HepG2 (cell line): ENCODE measurements around the gene SF3B5. TPM values are rescaled to one million over a fixed set of nuclear protein-coding genes. Genes with fewer than 3 reads are reported as not detected.
A peak's percentile ranks its signal among the peaks of the same experiment; 100 is the strongest.

ENCODE experiments used
- CCDC6 ChIP-seq: sonication (generic); formaldehyde crosslinking; IDR thresholded peaks from 2 replicates; pipeline ENCODE4 v1.8.1; 2022; ENCODE audit warnings: mild to moderate bottlenecking, missing genetic modification reagents, moderate library complexity
- GABPA ChIP-seq, 2 experiments: IDR thresholded peaks; 2 replicates each; pipeline ENCODE4 v1.6.1; 2011 to 2016; ENCODE audit warnings: low read depth in 2 of 2, low read length in 1 of 2, missing biosample characterization in 1 of 2, missing genetic modification characterization in 1 of 2
- HNF4G ChIP-seq, 2 experiments: sonication (generic) in 1 of 2; formaldehyde crosslinking in 1 of 2; IDR thresholded peaks; 2 replicates each; pipeline versions ENCODE4 v1.4.0 to v1.6.1; 2011 to 2020; ENCODE audit warnings: borderline replicate concordance in 2 of 2, low read depth in 2 of 2, mild to moderate bottlenecking in 2 of 2, low read length in 1 of 2, missing genetic modification reagents in 1 of 2, moderate library complexity in 1 of 2
- NR1H2 ChIP-seq: sonication (generic); formaldehyde crosslinking; IDR thresholded peaks from 2 replicates; pipeline ENCODE4 v1.8.1; 2022; ENCODE audit warnings: low read depth, missing genetic modification reagents, borderline replicate concordance
- SCMH1 ChIP-seq: sonication (generic); formaldehyde crosslinking; IDR thresholded peaks from 2 replicates; pipeline ENCODE4 v1.9.0; 2021; ENCODE audit warnings: missing genetic modification reagents, mild to moderate bottlenecking, borderline replicate concordance
- ZBTB20 ChIP-seq: sonication (generic); formaldehyde crosslinking; IDR thresholded peaks from 2 replicates; pipeline ENCODE4 v1.8.1; 2023; ENCODE audit warnings: missing genetic modification reagents, low read depth, mild to moderate bottlenecking, borderline replicate concordance
- ZFYVE20 ChIP-seq: sonication (generic); formaldehyde crosslinking; IDR thresholded peaks from 2 replicates; pipeline ENCODE4 v1.8.0; 2023; ENCODE audit warnings: low read depth, mild to moderate bottlenecking, moderate library complexity, missing genetic modification reagents, borderline replicate concordance
- ZNF263 ChIP-seq: sonication (generic); formaldehyde crosslinking; IDR thresholded peaks from 2 replicates; pipeline ENCODE4 v1.4.0; 2020; ENCODE audit warnings: missing genetic modification reagents
- ZNF329 ChIP-seq: sonication (generic); formaldehyde crosslinking; IDR thresholded peaks from 2 replicates; pipeline ENCODE4 v1.9.0; 2021; ENCODE audit warnings: low read depth, mild to moderate bottlenecking, missing genetic modification reagents
- polyA plus RNA-seq, 8 experiments: library from polyadenylated mRNA; depleted of rRNA in 3 of 8; stranded (reverse) in 7 of 8; unstranded in 1 of 8; fragments of >200 nt; fragmentation: Illumina TruSeq in 4 of 8; extraction: Trizol in 4 of 8; gene quantifications; 2 replicates each; pipeline versions ENCODE4 v1.2.1 to v1.2.3, GENCODE V29; 2011 to 2016; ENCODE audit warnings: low read depth in 4 of 8, missing spikeins in 1 of 8, mixed read lengths in 1 of 8; ENCODE audit not compliant: insufficient read depth in 1 of 8
- total RNA-seq, 5 experiments: library from RNA; depleted of rRNA; stranded (reverse); fragments of >200 nt; fragmentation: Illumina TruSeq; extraction: Trizol; gene quantifications; 2 replicates each; pipeline ENCODE4 v1.2.3, GENCODE V29; 2016; ENCODE audit warnings: low read depth in 1 of 5
- TF ChIP-seq, protein P1 (sequence below): sonication (generic); formaldehyde crosslinking; conservative IDR thresholded peaks from 2 replicates; pipeline ENCODE4 v1.4.0; 2020; ENCODE audit warnings: missing genetic modification reagents
- TF ChIP-seq, protein P2 (sequence below): sonication (generic); formaldehyde crosslinking; IDR thresholded peaks from 2 replicates; pipeline ENCODE4 v1.4.0; 2020; ENCODE audit warnings: missing genetic modification reagents, mild to moderate bottlenecking, borderline replicate concordance
- TF ChIP-seq, protein P3 (sequence below): sonication (generic); formaldehyde crosslinking; IDR thresholded peaks from 2 replicates; pipeline ENCODE4 v1.5.0; 2020; ENCODE audit warnings: mild to moderate bottlenecking, missing genetic modification reagents, borderline replicate concordance
- TF ChIP-seq, protein P4 (sequence below): sonication (generic); formaldehyde crosslinking; IDR thresholded peaks from 2 replicates; pipeline ENCODE4 v1.4.0; 2020; ENCODE audit warnings: missing genetic modification reagents

The SF3B5 gene
- total and polyA plus RNA-seq, 2 of the 13 experiments (the other 11 are each of a cell fraction or from before 2014, with no cell fraction given): 263 to 292 TPM

DNA sequence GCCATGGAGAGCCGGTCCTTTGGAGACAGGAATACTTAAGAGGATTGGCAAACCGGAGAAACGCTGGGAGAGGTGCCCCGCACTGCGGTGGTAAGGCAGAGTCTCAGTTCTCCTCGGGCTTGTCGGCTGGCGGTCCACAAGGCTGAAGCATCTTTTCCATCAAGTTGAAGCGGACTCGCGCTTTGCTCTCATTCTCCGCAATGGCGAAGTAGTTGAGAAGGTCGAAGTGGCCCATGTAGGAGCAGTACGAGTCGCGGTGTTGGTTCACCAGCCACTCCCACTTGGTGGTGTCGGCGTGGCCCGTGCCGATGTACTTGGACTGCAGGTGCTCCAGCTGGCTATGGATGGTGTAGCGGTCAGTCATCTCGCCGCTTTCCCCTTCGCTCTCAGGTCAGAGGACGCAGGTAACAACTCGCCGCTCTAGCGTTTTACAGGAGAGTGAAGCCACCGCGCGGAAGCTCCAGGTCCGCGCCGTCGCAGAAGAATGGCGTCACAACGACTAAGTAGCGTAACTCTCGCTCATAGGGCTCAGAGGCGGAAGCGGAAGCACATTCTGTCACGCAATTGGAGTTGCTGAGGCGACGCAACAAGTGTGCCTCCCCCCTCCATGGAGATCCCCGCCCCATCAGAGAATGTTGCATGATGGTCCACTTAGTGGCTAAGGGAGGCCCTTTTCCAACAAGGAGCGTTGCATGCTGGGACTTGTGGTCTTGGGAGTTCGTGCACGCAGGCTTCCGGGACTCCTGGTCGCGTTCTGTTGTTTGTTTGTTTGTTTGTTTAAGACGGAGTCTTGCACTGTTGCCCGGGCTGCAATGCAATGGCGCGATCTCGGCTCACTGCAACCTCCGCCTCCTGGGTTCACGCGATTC lies at the start of gene SF3B5 (continued):
- TF ChIP-seq, protein P1, sequence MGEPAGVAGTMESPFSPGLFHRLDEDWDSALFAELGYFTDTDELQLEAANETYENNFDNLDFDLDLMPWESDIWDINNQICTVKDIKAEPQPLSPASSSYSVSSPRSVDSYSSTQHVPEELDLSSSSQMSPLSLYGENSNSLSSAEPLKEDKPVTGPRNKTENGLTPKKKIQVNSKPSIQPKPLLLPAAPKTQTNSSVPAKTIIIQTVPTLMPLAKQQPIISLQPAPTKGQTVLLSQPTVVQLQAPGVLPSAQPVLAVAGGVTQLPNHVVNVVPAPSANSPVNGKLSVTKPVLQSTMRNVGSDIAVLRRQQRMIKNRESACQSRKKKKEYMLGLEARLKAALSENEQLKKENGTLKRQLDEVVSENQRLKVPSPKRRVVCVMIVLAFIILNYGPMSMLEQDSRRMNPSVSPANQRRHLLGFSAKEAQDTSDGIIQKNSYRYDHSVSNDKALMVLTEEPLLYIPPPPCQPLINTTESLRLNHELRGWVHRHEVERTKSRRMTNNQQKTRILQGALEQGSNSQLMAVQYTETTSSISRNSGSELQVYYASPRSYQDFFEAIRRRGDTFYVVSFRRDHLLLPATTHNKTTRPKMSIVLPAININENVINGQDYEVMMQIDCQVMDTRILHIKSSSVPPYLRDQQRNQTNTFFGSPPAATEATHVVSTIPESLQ: no peak; the same call in 1 of the 2 replicates
- peak; percentile 55; the same call in 1 of the 2 replicates for TF ChIP-seq ZNF329 (CRISPR knock-in tag)
- TF ChIP-seq, protein P2, sequence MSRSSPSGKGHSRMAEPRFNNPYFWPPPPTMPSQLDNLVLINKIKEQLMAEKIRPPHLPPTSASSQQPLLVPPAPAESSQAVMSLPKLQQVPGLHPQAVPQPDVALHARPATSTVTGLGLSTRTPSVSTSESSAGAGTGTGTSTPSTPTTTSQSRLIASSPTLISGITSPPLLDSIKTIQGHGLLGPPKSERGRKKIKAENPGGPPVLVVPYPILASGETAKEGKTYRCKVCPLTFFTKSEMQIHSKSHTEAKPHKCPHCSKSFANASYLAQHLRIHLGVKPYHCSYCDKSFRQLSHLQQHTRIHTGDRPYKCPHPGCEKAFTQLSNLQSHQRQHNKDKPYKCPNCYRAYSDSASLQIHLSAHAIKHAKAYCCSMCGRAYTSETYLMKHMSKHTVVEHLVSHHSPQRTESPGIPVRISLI: 0 out of 2 replicates have a peak, but pooled peaks have one; percentile 36
- no peak for TF ChIP-seq SCMH1 (CRISPR knock-in tag)
- TF ChIP-seq GABPA (IDR thresholded peaks at IDR 0.05; ENCODE audit: low read depth, low read length): peak; percentile 83
- peak; percentile 96 for TF ChIP-seq GABPA (CRISPR knock-in tag; IDR thresholded peaks at IDR 0.05; ENCODE audit: low read depth)
- peak; percentile 98 for TF ChIP-seq CCDC6 (CRISPR knock-in tag)
- no peak for TF ChIP-seq NR1H2 (CRISPR knock-in tag)
- no peak for TF ChIP-seq ZFYVE20 (CRISPR knock-in tag)
- TF ChIP-seq, protein P3, sequence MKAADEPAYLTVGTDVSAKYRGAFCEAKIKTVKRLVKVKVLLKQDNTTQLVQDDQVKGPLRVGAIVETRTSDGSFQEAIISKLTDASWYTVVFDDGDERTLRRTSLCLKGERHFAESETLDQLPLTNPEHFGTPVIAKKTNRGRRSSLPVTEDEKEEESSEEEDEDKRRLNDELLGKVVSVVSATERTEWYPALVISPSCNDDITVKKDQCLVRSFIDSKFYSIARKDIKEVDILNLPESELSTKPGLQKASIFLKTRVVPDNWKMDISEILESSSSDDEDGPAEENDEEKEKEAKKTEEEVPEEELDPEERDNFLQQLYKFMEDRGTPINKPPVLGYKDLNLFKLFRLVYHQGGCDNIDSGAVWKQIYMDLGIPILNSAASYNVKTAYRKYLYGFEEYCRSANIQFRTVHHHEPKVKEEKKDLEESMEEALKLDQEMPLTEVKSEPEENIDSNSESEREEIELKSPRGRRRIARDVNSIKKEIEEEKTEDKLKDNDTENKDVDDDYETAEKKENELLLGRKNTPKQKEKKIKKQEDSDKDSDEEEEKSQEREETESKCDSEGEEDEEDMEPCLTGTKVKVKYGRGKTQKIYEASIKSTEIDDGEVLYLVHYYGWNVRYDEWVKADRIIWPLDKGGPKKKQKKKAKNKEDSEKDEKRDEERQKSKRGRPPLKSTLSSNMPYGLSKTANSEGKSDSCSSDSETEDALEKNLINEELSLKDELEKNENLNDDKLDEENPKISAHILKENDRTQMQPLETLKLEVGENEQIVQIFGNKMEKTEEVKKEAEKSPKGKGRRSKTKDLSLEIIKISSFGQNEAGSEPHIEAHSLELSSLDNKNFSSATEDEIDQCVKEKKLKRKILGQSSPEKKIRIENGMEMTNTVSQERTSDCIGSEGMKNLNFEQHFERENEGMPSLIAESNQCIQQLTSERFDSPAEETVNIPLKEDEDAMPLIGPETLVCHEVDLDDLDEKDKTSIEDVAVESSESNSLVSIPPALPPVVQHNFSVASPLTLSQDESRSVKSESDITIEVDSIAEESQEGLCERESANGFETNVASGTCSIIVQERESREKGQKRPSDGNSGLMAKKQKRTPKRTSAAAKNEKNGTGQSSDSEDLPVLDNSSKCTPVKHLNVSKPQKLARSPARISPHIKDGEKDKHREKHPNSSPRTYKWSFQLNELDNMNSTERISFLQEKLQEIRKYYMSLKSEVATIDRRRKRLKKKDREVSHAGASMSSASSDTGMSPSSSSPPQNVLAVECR (CRISPR knock-in tag): peak; percentile 99
- no peak; the same call in 1 of the 2 replicates for TF ChIP-seq ZBTB20 (CRISPR knock-in tag)
- TF ChIP-seq, protein P4, sequence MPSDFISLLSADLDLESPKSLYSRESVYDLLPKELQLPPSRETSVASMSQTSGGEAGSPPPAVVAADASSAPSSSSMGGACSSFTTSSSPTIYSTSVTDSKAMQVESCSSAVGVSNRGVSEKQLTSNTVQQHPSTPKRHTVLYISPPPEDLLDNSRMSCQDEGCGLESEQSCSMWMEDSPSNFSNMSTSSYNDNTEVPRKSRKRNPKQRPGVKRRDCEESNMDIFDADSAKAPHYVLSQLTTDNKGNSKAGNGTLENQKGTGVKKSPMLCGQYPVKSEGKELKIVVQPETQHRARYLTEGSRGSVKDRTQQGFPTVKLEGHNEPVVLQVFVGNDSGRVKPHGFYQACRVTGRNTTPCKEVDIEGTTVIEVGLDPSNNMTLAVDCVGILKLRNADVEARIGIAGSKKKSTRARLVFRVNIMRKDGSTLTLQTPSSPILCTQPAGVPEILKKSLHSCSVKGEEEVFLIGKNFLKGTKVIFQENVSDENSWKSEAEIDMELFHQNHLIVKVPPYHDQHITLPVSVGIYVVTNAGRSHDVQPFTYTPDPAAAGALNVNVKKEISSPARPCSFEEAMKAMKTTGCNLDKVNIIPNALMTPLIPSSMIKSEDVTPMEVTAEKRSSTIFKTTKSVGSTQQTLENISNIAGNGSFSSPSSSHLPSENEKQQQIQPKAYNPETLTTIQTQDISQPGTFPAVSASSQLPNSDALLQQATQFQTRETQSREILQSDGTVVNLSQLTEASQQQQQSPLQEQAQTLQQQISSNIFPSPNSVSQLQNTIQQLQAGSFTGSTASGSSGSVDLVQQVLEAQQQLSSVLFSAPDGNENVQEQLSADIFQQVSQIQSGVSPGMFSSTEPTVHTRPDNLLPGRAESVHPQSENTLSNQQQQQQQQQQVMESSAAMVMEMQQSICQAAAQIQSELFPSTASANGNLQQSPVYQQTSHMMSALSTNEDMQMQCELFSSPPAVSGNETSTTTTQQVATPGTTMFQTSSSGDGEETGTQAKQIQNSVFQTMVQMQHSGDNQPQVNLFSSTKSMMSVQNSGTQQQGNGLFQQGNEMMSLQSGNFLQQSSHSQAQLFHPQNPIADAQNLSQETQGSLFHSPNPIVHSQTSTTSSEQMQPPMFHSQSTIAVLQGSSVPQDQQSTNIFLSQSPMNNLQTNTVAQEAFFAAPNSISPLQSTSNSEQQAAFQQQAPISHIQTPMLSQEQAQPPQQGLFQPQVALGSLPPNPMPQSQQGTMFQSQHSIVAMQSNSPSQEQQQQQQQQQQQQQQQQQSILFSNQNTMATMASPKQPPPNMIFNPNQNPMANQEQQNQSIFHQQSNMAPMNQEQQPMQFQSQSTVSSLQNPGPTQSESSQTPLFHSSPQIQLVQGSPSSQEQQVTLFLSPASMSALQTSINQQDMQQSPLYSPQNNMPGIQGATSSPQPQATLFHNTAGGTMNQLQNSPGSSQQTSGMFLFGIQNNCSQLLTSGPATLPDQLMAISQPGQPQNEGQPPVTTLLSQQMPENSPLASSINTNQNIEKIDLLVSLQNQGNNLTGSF (CRISPR knock-in tag): peak; percentile 57
- no peak for TF ChIP-seq HNF4G (IDR thresholded peaks at IDR 0.05; ENCODE audit: borderline replicate concordance, low read depth, low read length)
- TF ChIP-seq HNF4G (CRISPR knock-in tag; IDR thresholded peaks at IDR 0.05; ENCODE audit: borderline replicate concordance, low read depth): no peak
- TF ChIP-seq ZNF263: peak; percentile 31; the same call in 1 of the 2 replicates
